Measurements from ENCODE around the gene TMEM163. TPM values are rescaled to one million over a fixed set of nuclear protein-coding genes. Genes with fewer than 3 reads are reported as not detected.
A peak's percentile ranks its signal among the peaks of the same experiment; 100 is the strongest.

The TMEM163 gene
- total RNA-seq = 0.71 and 1.0 TPM in 2 replicates
- long read RNA-seq, partial matches to known transcripts = 0 of 1 reads
- long read RNA-seq, other reads (novel, unspliced or antisense) = 1 of 1 reads

DNA sequence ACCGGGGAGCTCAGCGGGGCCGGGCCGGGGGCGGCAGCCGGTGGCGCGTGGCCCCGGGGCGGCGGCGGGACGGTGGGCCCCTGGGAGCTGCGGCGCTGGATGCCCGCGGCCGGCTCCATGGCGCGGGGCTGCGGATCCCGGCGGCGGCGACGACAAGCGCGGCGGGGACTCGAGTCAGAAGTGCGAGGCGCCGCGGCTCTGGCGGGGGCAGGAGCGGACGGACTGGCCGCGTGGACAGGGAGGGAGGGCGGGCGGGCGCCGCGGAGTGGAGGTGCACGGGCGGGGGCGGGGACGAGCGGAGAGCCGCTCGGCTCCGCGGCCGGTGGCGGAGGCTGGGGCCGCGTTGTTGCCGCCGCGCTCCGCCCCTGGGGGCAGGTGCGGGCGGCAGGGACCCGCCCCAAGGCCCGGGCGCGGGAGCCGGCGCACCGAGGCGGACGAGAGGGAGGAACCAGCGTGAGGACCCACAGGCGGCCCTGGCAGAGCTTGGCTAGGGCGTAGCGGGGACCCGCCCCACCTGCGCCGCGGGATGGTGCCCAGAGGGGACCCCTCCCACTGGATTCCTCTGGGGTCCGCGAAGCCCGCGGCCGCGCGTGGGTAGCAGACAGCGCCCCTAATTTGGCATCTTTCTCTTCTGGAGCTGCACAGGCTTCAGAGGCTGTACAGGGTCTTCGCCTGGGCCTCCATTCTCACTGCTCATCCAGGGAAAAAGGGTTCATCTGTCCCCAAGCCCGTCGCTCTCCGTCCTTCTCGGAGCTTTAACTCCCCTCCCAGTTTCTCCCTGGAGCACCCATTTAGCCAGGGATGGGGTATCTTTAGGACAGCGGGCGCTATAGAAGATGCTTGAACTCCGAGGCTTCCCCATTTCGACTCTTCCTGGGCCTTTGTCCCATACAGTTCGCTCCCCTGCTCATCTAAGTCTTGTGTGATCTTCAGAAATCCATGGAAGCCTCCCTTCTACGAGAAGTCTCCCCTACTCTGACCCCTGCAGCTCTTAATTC, at the start of gene TMEM163:
TSS of gene TMEM163 (minus strand) at position 184 of the 998 bp plus-strand sequence.
- Mint-ChIP-seq H3K27me3 (ENCODE audit: low read depth) (peaks cover 79% of the 10 kb centered on the region), H3K4me3 (peak within 1 kb of the TSS; percentile 87), H3K9me3 (no peaks in the 10 kb centered on the region), H3K4me1 (peaks cover 11% of the 10 kb centered on the region), H3K36me3 (ENCODE audit: low read depth) (no peaks in the 10 kb centered on the region), H3K27ac (ENCODE audit: unreplicated experiment) (no peak within 1 kb of the TSS)
- TF ChIP-seq, protein P1, sequence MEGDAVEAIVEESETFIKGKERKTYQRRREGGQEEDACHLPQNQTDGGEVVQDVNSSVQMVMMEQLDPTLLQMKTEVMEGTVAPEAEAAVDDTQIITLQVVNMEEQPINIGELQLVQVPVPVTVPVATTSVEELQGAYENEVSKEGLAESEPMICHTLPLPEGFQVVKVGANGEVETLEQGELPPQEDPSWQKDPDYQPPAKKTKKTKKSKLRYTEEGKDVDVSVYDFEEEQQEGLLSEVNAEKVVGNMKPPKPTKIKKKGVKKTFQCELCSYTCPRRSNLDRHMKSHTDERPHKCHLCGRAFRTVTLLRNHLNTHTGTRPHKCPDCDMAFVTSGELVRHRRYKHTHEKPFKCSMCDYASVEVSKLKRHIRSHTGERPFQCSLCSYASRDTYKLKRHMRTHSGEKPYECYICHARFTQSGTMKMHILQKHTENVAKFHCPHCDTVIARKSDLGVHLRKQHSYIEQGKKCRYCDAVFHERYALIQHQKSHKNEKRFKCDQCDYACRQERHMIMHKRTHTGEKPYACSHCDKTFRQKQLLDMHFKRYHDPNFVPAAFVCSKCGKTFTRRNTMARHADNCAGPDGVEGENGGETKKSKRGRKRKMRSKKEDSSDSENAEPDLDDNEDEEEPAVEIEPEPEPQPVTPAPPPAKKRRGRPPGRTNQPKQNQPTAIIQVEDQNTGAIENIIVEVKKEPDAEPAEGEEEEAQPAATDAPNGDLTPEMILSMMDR (conservative IDR thresholded peaks at IDR 0.05) = no peak
- DNase-seq (ENCODE audit: low read depth, low spot score) = peak; percentile 20

- Mint-ChIP-seq H3K36me3 (ENCODE audit: low read depth) (no peaks in the 10 kb centered on the region), H3K4me3 (no peak overlapping the region), H3K27ac (ENCODE audit: unreplicated experiment) (no peak overlapping the region), H3K27me3 (ENCODE audit: low read depth) (no peaks in the 10 kb centered on the region), H3K9me3 (peaks cover 3% of the 10 kb centered on the region), H3K4me1 (no peaks in the 10 kb centered on the region)
- DNase-seq (ENCODE audit: low read depth, low spot score) = no peak
- TF ChIP-seq, protein P1 (conservative IDR thresholded peaks at IDR 0.05) = no peak
Observed at GRCh38 chr2:134766583-134766982, 47.8 kb upstream of the TMEM163 start.

DNA sequence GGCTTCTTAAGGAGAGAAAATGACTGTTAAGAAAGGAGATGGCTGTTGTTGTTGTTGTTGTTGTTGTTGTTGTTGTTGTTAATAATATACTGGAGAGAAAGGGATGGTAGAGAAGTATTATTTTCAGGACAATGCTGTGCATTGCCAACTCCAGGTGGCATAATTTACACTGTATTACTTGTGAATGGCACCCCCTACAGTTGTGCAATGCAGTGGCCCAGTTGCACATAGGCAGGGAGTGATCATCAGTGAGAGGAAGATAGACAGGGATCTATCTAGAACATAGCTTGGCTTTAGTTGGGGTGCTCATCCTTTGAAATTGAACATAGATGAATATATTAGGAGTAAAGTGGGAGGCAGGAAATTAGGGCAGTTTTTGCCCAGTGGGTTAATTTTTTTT, 47.2 kb upstream of the TMEM163 start:
- TF ChIP-seq, protein P1 (conservative IDR thresholded peaks at IDR 0.05) = no peak
- peaks cover 3% of the 10 kb centered on the region for H3K9me3 Mint-ChIP-seq
- H3K27me3 Mint-ChIP-seq (ENCODE audit: low read depth) = no peaks in the 10 kb centered on the region
- no peak overlapping the region for H3K4me3 Mint-ChIP-seq
- no peak for DNase-seq (ENCODE audit: low read depth, low spot score)
- no peaks in the 10 kb centered on the region for H3K36me3 Mint-ChIP-seq (ENCODE audit: low read depth)
- H3K4me1 Mint-ChIP-seq = no peaks in the 10 kb centered on the region
- no peak overlapping the region for H3K27ac Mint-ChIP-seq (ENCODE audit: unreplicated experiment)

GRCh38 chr2:134764164-134764563, 45.4 kb upstream of the TMEM163 start:
- Mint-ChIP-seq H3K27me3 (ENCODE audit: low read depth) (no peaks in the 10 kb centered on the region), H3K27ac (ENCODE audit: unreplicated experiment) (no peak overlapping the region), H3K4me1 (no peaks in the 10 kb centered on the region), H3K36me3 (ENCODE audit: low read depth) (no peaks in the 10 kb centered on the region), H3K4me3 (no peak overlapping the region), H3K9me3 (peaks cover 3% of the 10 kb centered on the region)
- TF ChIP-seq, protein P1 (conservative IDR thresholded peaks at IDR 0.05) = no peak
- DNase-seq (ENCODE audit: low read depth, low spot score) = no peak

DNA sequence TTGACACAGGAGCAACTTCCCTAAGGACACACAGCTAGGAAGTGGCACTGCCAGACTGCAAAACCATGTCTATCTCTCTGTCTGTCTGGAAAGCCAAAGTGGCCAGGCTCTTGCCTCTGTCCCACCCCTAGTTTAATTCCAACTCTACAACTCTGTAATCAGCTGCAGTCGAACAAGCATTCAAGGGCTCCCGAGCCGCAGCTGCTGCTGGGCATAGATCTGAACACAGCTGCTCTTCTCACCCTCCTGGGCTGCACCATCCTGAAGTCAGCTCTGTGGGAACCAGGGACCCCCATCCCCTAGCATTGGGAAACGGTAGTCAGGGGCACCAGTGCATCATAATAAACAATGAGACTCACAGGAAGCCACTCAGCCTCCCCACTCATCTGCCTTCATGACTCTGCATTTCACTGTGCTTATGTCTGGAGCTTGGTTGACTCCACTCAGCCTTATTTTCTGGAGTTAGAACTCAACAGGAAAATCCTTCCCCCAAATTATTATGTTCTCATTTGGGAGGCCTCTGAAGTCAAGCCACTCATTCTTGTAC, 44.4 kb upstream of the TMEM163 start:
- Mint-ChIP-seq H3K9me3 (peaks cover 3% of the 10 kb centered on the region), H3K4me1 (no peaks in the 10 kb centered on the region)

More for the DNA sequence above, 44.4 kb upstream of the TMEM163 start:
- no peaks in the 10 kb centered on the region for H3K36me3 Mint-ChIP-seq (ENCODE audit: low read depth)
- peaks cover 9% of the 10 kb centered on the region for H3K27me3 Mint-ChIP-seq (ENCODE audit: low read depth)
- TF ChIP-seq, protein P1 (conservative IDR thresholded peaks at IDR 0.05) = no peak
- H3K4me3 Mint-ChIP-seq = no peak overlapping the region
- DNase-seq (ENCODE audit: low read depth, low spot score) = no peak
- no peak overlapping the region for H3K27ac Mint-ChIP-seq (ENCODE audit: unreplicated experiment)
